Tibial nerve (tissue), 4 donors: ENCODE measurements around the gene FBXL17.

ENCODE experiments used
- CTCF ChIP-seq, 5 experiments: fragments of 200-600 bp in 3 of 5; fragments of 450-650 bp in 2 of 5; sonication (generic) in 3 of 5; IDR thresholded peaks; one replicate each; pipeline ENCODE4 v1.5.1; 2016 to 2019; ENCODE audit warnings: antibody characterized with exemption in 5 of 5, mild to moderate bottlenecking in 3 of 5, moderate library complexity in 2 of 5
- EP300 ChIP-seq, 2 donors: sonication (generic); formaldehyde crosslinking; IDR thresholded peaks; one replicate each; pipeline ENCODE4 v1.6.1; 2017; ENCODE audit warnings: antibody characterized with exemption in 2 of 2, mild to moderate bottlenecking in 1 of 2
- POLR2A ChIP-seq, 2 donors: fragments of 450-650 bp; IDR thresholded peaks; one replicate each; pipeline ENCODE4 v1.6.1; 2017; ENCODE audit warnings: antibody characterized with exemption in 2 of 2, mild to moderate bottlenecking in 2 of 2, moderate library complexity in 2 of 2

GRCh38 chr5:107990881-107991810 is 390.8 kb downstream of the FBXL17 start:
- TF ChIP-seq POLR2A (IDR thresholded peaks at IDR 0.05) (no peak), CTCF (IDR thresholded peaks at IDR 0.05) (no peak), EP300 (IDR thresholded peaks at IDR 0.05) (no peak)
